ENCODE data around the gene ALKBH8. TPM values are rescaled to one million over a fixed set of nuclear protein-coding genes. Genes with fewer than 3 reads are reported as not detected.

The ALKBH8 gene
- total and polyA plus RNA-seq, 7 donors = 4.2 to 23.8 (median 7.7) TPM

- no peak overlapping the region for H3K27ac ChIP-seq
- DNase-seq (no peak), ATAC-seq (no peak)
- intact Hi-C loops (cut with DNase I) = no loop called here
- peaks cover 5% of the 10 kb centered on the region for H3K9me3 ChIP-seq
- TF ChIP-seq CTCF (IDR thresholded peaks at IDR 0.05) = no peak
- H3K4me3 ChIP-seq = no peak overlapping the region
- H3K36me3 ChIP-seq (ENCODE audit: insufficient read depth in 1 of 2, low read depth in 1 of 2) = peaks cover 0 to 24% of the 10 kb centered on the region in 2 donors
- 94 to 96% (median 96%) methylated on average over 3 of the region's 3 CpGs for WGBS, 3 donors
- no peaks in the 10 kb centered on the region for H3K27me3 ChIP-seq (ENCODE audit: insufficient read depth in 3 of 3, low read length in 2 of 3)
- no peaks in the 10 kb centered on the region for H3K4me1 ChIP-seq
Measured at GRCh38 chr11:107526197-107526596, 39.3 kb downstream of the ALKBH8 start.

DNA sequence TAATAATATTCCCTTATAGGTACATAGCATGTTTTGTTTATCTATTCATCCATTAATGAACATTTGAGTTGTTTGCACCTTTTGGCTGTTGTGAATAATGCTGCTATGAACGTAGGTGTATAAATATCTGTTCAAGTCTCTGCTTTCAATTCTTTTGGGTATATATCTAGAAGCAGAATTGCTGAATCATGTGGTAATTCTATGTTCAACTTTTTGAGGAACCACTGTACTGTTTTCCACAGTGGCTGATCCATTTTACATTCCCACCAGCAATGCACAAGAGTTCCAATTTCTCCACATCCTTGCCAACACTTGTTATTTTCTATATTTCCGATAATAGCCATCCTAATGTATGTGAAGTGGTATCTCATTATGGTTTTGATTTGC is 56.7 kb downstream of the ALKBH8 start:
- 90 to 99% (median 95%) methylated on average over 2 of the region's 2 CpGs for whole genome bisulfite sequencing, 3 donors
- intact Hi-C loops (cut with DNase I) = no loop called here
- ATAC-seq = no peak

GRCh38 chr11:107508201-107508857 is 57.2 kb downstream of the ALKBH8 start:
- no peak for ATAC-seq
- H3K4me1 ChIP-seq = peaks cover 13% of the 10 kb centered on the region
- H3K9me3 ChIP-seq = no peaks in the 10 kb centered on the region
- H3K36me3 ChIP-seq (ENCODE audit: insufficient read depth in 1 of 2, low read depth in 1 of 2) = peaks cover 3 to 35% of the 10 kb centered on the region in 2 donors
- H3K27ac ChIP-seq = no peak overlapping the region
- intact Hi-C loops (cut with DNase I) = no loop called here
- WGBS, 3 donors = 58 to 81% (median 62%) methylated on average over 6 of the region's 6 CpGs
- H3K27me3 ChIP-seq (ENCODE audit: insufficient read depth in 3 of 3, low read length in 2 of 3) = no peaks in the 10 kb centered on the region
- H3K4me3 ChIP-seq = no peak overlapping the region
- TF ChIP-seq CTCF (IDR thresholded peaks at IDR 0.05) = no peak
- DNase-seq = no peak

More for the DNA sequence above, 56.7 kb downstream of the ALKBH8 start:
- Histone ChIP-seq H3K4me1 (peaks cover 13% of the 10 kb centered on the region), H3K4me3 (no peak overlapping the region), H3K36me3 (ENCODE audit: insufficient read depth in 1 of 2, low read depth in 1 of 2) (peaks cover 3 to 30% of the 10 kb centered on the region in 2 donors), H3K9me3 (no peaks in the 10 kb centered on the region), H3K27ac (no peak overlapping the region), H3K27me3 (ENCODE audit: insufficient read depth in 3 of 3, low read length in 2 of 3) (no peaks in the 10 kb centered on the region)
- no peak for DNase-seq
- TF ChIP-seq CTCF (IDR thresholded peaks at IDR 0.05) = no peak

- Histone ChIP-seq H3K36me3 (ENCODE audit: insufficient read depth in 1 of 2, low read depth in 1 of 2) (peaks cover 9 to 51% of the 10 kb centered on the region in 2 donors), H3K27me3 (ENCODE audit: insufficient read depth in 3 of 3, low read length in 2 of 3) (no peaks in the 10 kb centered on the region), H3K4me1 (peaks cover 13% of the 10 kb centered on the region), H3K4me3 (no peak overlapping the region), H3K9me3 (no peaks in the 10 kb centered on the region), H3K27ac (no peak overlapping the region)
- no peak for DNase-seq
- no peak for TF ChIP-seq CTCF (IDR thresholded peaks at IDR 0.05)
- intact Hi-C loops (cut with DNase I) = no loop called here
- ATAC-seq = no peak
Measured at GRCh38 chr11:107505647-107506225, 59.8 kb downstream of the ALKBH8 start.
